CD14-positive monocyte (primary cell): ENCODE measurements around the gene RPTOR. TPM values are rescaled to one million over a fixed set of nuclear protein-coding genes. Genes with fewer than 3 reads are reported as not detected.

Source experiments
- DNase-seq, 3 donors: peaks; one replicate each; pipeline ENCODE4 v3.0.0-alpha.2; 2011 to 2022
- H2AFZ ChIP-seq: 2 replicates; pipeline ENCODE4 v1.6.0; 2012; ENCODE audit warnings: mild to moderate bottlenecking, low read depth, low read length, inconsistent platforms; ENCODE audit not compliant: insufficient read depth, poor library complexity, severe bottlenecking
- H3K27ac ChIP-seq, 2 donors: 1 replicate in 1 of 2; 2 replicates in 1 of 2; pipeline ENCODE4 v1.5.1; 2012 to 2013; ENCODE audit warnings: low read length in 2 of 2, control low read depth in 1 of 2, inconsistent platforms in 1 of 2, low read depth in 1 of 2, mild to moderate bottlenecking in 1 of 2
- H3K27me3 ChIP-seq, 2 donors: one replicate each; pipeline versions ENCODE4 v1.6.0 to v1.6.1; 2011 to 2013; ENCODE audit warnings: low read length in 2 of 2; ENCODE audit not compliant: control insufficient read depth in 2 of 2, insufficient read depth in 2 of 2
- H3K36me3 ChIP-seq, 2 donors: replicated peaks in 1 of 2; 1 replicate in 1 of 2; 2 replicates in 1 of 2; pipeline versions ENCODE4 v1.5.1 to v1.6.1; 2012 to 2013; ENCODE audit warnings: low read length in 2 of 2, control low read depth in 1 of 2, inconsistent platforms in 1 of 2, mild to moderate bottlenecking in 1 of 2; ENCODE audit not compliant: insufficient read depth in 2 of 2, control insufficient read depth in 1 of 2
- H3K4me1 ChIP-seq, 2 donors: 1 replicate in 1 of 2; 2 replicates in 1 of 2; pipeline versions ENCODE4 v1.5.1 to v1.6.1; 2012 to 2013; ENCODE audit warnings: low read length in 2 of 2, control low read depth in 1 of 2, inconsistent platforms in 1 of 2, mild to moderate bottlenecking in 1 of 2, moderate library complexity in 1 of 2; ENCODE audit not compliant: insufficient read depth in 2 of 2, control insufficient read depth in 1 of 2
- H3K4me2 ChIP-seq: replicated peaks from 2 replicates; pipeline ENCODE3; 2012; ENCODE audit warnings: low read length, moderate library complexity, mild to moderate bottlenecking; ENCODE audit not compliant: poor library complexity, severe bottlenecking; ENCODE audit errors: extremely low read depth
- H3K4me3 ChIP-seq, 3 experiments: fragments of 200-600 bp in 1 of 3; sonication (generic) in 1 of 3; replicated peaks in 1 of 3; 1 replicate in 2 of 3; 2 replicates in 1 of 3; pipeline ENCODE4 v1.5.1; 2011 to 2013; ENCODE audit warnings: low read length in 3 of 3, mild to moderate bottlenecking in 3 of 3, control low read depth in 2 of 3, low read depth in 2 of 3, inconsistent platforms in 1 of 3, moderate library complexity in 1 of 3
- H3K79me2 ChIP-seq: 2 replicates; pipeline ENCODE4 v1.6.0; 2012; ENCODE audit warnings: mild to moderate bottlenecking, control low read depth, inconsistent platforms, low read length, moderate library complexity; ENCODE audit not compliant: insufficient read depth
- H3K9ac ChIP-seq: 2 replicates; pipeline ENCODE4 v1.6.0; 2017; ENCODE audit warnings: low read length, mild to moderate bottlenecking; ENCODE audit not compliant: insufficient read depth, poor library complexity, severe bottlenecking
- H3K9me3 ChIP-seq, 2 donors: replicated peaks in 1 of 2; 1 replicate in 1 of 2; 2 replicates in 1 of 2; pipeline versions ENCODE4 v1.5.1 to v1.6.1; 2012 to 2013; ENCODE audit warnings: low read length in 2 of 2, control low read depth in 1 of 2; ENCODE audit not compliant: control insufficient read depth in 1 of 2, insufficient read depth in 1 of 2
- H4K20me1 ChIP-seq: 2 replicates; pipeline ENCODE4 v1.6.0; 2012; ENCODE audit warnings: mild to moderate bottlenecking, low read length, control low read depth, moderate library complexity; ENCODE audit not compliant: insufficient read depth
- H3K27ac Mint-ChIP-seq, 7 donors: one replicate each; pipeline ENCODE4 v1.8.0; 2020; ENCODE audit warnings: mild to moderate bottlenecking in 7 of 7, mixed read lengths in 7 of 7, moderate library complexity in 6 of 7, inconsistent platforms in 2 of 7
- H3K27me3 Mint-ChIP-seq, 3 donors: one replicate each; pipeline ENCODE4 v1.8.0; 2021 to 2022; ENCODE audit warnings: low read depth in 3 of 3, mild to moderate bottlenecking in 3 of 3, mixed read lengths in 3 of 3, moderate library complexity in 3 of 3, inconsistent platforms in 1 of 3
- H3K36me3 Mint-ChIP-seq, 2 donors: one replicate each; pipeline ENCODE4 v1.8.0; 2020; ENCODE audit warnings: mixed read lengths in 2 of 2, inconsistent platforms in 1 of 2, mild to moderate bottlenecking in 1 of 2
- H3K4me1 Mint-ChIP-seq: one replicate; pipeline ENCODE4 v1.8.0; 2020; ENCODE audit warnings: mild to moderate bottlenecking, mixed read lengths
- H3K4me3 Mint-ChIP-seq, 2 donors: one replicate each; pipeline ENCODE4 v1.8.0; 2020; ENCODE audit warnings: mild to moderate bottlenecking in 2 of 2, mixed read lengths in 2 of 2, moderate library complexity in 1 of 2
- H3K9me3 Mint-ChIP-seq, 7 donors: one replicate each; pipeline ENCODE4 v1.8.0; 2020 to 2022; ENCODE audit warnings: mixed read lengths in 7 of 7, mild to moderate bottlenecking in 6 of 7, moderate library complexity in 6 of 7, inconsistent platforms in 2 of 7
- CTCF ChIP-seq: fragments of 200-600 bp; IDR thresholded peaks from one replicate; pipeline ENCODE4 v1.8.0; 2022; ENCODE audit warnings: antibody characterized with exemption, mild to moderate bottlenecking
- WGBS: methylation state at CpG from one replicate; pipeline ENCODE4 v1.1.5; 2013; ENCODE audit warnings: missing lambda C conversion rate; ENCODE audit not compliant: insufficient coverage; 5-methylcytosine and 5-hydroxymethylcytosine counted together
- intact Hi-C, 2 donors: fragments of 100-400 bp; cut with micrococcal nuclease; formaldehyde crosslinking; loops; one replicate each; pipeline versions ENCODE4 v1.15.0 to v1.15.1; 2023
- polyA plus RNA-seq, 3 donors: library from polyadenylated mRNA; depleted of rRNA in 1 of 3; unstranded in 2 of 3; stranded (reverse) in 1 of 3; fragments of 300-500 nt in 2 of 3; fragments of >200 nt in 1 of 3; fragmentation: Illumina TruSeq in 2 of 3; gene quantifications; 1 replicate in 2 of 3; 2 replicates in 1 of 3; pipeline ENCODE4 v1.2.3, GENCODE V29; 2012 to 2021

The RPTOR gene
- polyA plus RNA-seq, 3 donors, result 1.1 to 8.7 (median 2.6) TPM

DNA sequence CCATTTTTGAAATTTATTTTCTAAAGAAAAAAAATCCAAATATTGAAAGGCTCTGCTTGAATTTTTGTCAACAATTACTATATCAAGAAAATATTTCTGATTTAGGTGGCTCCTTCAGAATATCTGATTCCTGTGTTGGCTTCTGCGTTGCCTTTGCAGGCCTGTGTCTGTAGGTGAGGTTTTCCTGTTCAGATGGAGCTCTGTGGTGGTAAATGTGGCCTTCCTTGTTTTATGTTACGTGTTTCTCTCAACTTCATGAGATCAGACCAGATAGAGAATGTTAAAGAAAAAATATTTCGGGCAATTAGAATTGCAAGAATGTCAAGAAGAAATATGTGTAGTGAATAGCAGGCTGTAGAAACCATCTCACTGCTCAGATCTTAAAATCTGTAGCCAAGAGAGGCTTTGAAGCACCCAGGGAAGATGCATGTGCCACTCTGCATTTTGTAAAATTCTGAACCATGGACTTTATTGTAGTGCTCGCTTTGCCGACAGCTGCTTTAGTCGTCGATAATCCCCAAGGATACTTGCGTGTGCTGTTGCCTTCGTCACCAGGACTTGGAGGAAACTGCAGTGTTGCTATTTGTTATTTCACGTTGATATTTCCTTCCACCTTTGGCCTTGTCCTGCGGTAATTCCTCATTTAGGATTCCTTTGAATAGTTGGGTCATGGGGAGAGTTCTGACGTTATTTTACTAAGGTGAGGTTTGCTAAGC, 69.9 kb downstream of the RPTOR start:
- Mint-ChIP-seq H3K36me3 (peaks cover 0 to under 1% of the 10 kb centered on the region in 2 donors), H3K4me3 (no peak overlapping the region), H3K4me1 (peaks cover 16% of the 10 kb centered on the region), H3K27me3 (no peaks in the 10 kb centered on the region), H3K27ac (no peak overlapping the region), H3K9me3 (no peaks in the 10 kb centered on the region)
- Histone ChIP-seq H3K79me2 (peaks cover 46% of the 10 kb centered on the region), H3K27me3 (no peaks in the 10 kb centered on the region), H4K20me1 (peaks cover 65% of the 10 kb centered on the region), H3K4me1 (peaks cover 9 to 10% of the 10 kb centered on the region in 2 donors), H3K4me3 (no peak overlapping the region), H2AFZ (no peak overlapping the region), H3K9ac (no peak overlapping the region), H3K9me3 (no peaks in the 10 kb centered on the region), H3K4me2 (no peak overlapping the region), H3K36me3 (no peaks in the 10 kb centered on the region), H3K27ac (no peak overlapping the region)
- no peak for TF ChIP-seq CTCF
- WGBS, result 42% methylated on average over 4 of the region's 12 CpGs
- intact Hi-C loops, result no loop called here
- DNase-seq, result no peak

GRCh38 chr17:80615376-80615775, 70.7 kb downstream of the RPTOR start:
- Histone ChIP-seq H3K27me3 (no peaks in the 10 kb centered on the region), H3K36me3 (no peaks in the 10 kb centered on the region), H3K4me3 (no peak overlapping the region), H3K4me2 (no peak overlapping the region), H3K9ac (no peak overlapping the region), H2AFZ (no peak overlapping the region), H4K20me1 (peaks cover 57% of the 10 kb centered on the region), H3K4me1 (peaks cover under 1% of the 10 kb centered on the region in 2 donors), H3K27ac (no peak overlapping the region), H3K79me2 (peaks cover 46% of the 10 kb centered on the region), H3K9me3 (no peaks in the 10 kb centered on the region)
- WGBS, result 89% methylated on average over 3 of the region's 4 CpGs
- Mint-ChIP-seq H3K27me3 (no peaks in the 10 kb centered on the region), H3K4me1 (peaks cover 7% of the 10 kb centered on the region), H3K27ac (no peak overlapping the region), H3K9me3 (no peaks in the 10 kb centered on the region), H3K36me3 (peaks cover 0 to 3% of the 10 kb centered on the region in 2 donors), H3K4me3 (no peak overlapping the region)
- no peak for DNase-seq
- intact Hi-C loops, result no loop called here
- TF ChIP-seq CTCF, result no peak
